Omental fat pad (tissue), 4 donors: ENCODE measurements around the gene SCNN1B. TPM values are rescaled to one million over a fixed set of nuclear protein-coding genes. Genes with fewer than 3 reads are reported as not detected.
"Not testable (repeated sequence)": the region's sequence is repeated elsewhere in the genome, so short reads cannot be mapped to it uniquely, and the experiment has no call there.

ENCODE experiments used
- ATAC-seq: fragments of 150-250 bp; one replicate; pipeline ENCODE4 v1.9.1; 2016; ENCODE audit warnings: mild to moderate bottlenecking, moderate library complexity; ENCODE audit not compliant: low FRiP score
- DNase-seq: peaks from one replicate; pipeline ENCODE4 v3.0.0-alpha.2; 2019; ENCODE audit warnings: low spot score
- total RNA-seq, 4 donors: library from RNA; depleted of rRNA; stranded (reverse); fragments of >200 nt; gene quantifications; one replicate each; pipeline ENCODE4 v1.1.0, GENCODE V29; 2016
- TF ChIP-seq, protein P1 (sequence below), 3 donors: fragments of 450-650 bp; IDR thresholded peaks; one replicate each; pipeline ENCODE4 v1.5.1; 2016 to 2017; ENCODE audit warnings: antibody characterized with exemption in 3 of 3, mild to moderate bottlenecking in 3 of 3, moderate library complexity in 2 of 3

Gene SCNN1B
- total RNA-seq, 4 donors from 2014 or later, result 1.6 to 17.7 (median 3.6) TPM

DNA sequence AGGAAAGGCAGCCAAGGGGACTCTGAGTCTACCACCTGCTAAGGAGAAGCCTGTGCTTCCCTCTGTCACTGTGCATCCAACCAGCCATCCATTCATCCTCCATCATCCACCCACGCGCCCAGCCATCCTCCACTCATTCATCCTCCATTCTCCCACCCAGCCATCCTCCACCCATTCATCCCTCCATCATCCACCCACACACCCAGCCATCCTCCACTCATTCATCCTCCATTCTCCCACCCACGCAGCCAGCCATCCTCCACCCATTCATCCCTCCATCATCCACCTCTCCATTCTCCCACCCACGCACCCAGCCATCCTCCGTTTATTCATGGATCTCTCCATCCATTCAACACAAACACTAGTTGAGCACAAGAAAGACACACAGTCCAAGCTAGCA lies 76.8 kb downstream of the SCNN1B start:
- DNase-seq (no peak), ATAC-seq (no peak)
- TF ChIP-seq, protein P1, sequence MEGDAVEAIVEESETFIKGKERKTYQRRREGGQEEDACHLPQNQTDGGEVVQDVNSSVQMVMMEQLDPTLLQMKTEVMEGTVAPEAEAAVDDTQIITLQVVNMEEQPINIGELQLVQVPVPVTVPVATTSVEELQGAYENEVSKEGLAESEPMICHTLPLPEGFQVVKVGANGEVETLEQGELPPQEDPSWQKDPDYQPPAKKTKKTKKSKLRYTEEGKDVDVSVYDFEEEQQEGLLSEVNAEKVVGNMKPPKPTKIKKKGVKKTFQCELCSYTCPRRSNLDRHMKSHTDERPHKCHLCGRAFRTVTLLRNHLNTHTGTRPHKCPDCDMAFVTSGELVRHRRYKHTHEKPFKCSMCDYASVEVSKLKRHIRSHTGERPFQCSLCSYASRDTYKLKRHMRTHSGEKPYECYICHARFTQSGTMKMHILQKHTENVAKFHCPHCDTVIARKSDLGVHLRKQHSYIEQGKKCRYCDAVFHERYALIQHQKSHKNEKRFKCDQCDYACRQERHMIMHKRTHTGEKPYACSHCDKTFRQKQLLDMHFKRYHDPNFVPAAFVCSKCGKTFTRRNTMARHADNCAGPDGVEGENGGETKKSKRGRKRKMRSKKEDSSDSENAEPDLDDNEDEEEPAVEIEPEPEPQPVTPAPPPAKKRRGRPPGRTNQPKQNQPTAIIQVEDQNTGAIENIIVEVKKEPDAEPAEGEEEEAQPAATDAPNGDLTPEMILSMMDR (IDR thresholded peaks at IDR 0.05), result no peak

DNA sequence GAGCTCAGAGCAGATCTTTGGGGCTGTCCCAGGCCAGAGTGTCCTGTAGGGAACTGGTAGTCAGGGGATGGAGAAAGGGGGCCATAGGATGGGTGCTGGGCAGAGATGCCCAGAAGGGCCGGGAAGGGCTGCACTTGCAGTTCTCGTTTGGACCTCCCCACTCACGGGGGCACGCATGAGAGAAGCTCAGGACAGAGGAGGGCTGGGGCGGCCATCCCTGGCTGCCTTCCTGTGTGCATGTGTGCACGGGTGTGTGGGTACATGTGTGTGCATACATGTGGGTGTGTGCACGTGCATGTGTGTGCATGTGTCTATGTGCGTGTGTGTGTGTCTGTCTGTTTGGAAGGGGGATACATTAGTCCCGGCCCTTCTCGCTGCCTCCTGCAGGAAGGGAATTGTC lies 77.6 kb downstream of the SCNN1B start:
- TF ChIP-seq, protein P1 (IDR thresholded peaks at IDR 0.05), result no peak
- DNase-seq (no peak), ATAC-seq (no peak)

DNA sequence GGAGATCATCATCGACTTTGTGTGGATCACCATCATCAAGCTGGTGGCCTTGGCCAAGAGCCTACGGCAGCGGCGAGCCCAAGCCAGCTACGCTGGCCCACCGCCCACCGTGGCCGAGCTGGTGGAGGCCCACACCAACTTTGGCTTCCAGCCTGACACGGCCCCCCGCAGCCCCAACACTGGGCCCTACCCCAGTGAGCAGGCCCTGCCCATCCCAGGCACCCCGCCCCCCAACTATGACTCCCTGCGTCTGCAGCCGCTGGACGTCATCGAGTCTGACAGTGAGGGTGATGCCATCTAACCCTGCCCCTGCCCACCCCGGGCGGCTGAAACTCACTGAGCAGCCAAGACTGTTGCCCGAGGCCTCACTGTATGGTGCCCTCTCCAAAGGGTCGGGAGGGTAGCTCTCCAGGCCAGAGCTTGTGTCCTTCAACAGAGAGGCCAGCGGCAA lies 78.4 kb downstream of the SCNN1B start:
- no peak for DNase-seq
- TF ChIP-seq, protein P1 (IDR thresholded peaks at IDR 0.05), result no peak
- ATAC-seq, result peak; percentile 43

DNA sequence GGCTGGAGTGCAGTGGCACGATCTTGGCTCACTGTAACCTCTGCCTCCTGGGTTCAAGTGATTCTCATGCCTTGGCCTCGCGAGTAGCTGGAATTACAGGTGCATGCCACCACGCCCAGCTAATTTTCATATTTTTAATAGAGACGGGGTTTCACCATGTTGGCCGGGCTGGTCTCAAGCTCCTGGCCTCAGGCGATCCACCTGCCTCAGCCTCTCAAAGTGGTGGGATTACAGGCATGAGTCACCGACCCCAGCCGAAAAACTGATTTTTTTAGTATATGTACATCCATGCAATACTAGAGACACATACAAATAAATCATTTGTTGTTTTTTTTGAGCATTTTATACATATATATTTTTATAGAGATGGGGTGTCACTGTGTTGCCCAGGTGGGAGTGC lies 79.6 kb downstream of the SCNN1B start:
- DNase-seq, ATAC-seq: not testable (repeated sequence)

DNA sequence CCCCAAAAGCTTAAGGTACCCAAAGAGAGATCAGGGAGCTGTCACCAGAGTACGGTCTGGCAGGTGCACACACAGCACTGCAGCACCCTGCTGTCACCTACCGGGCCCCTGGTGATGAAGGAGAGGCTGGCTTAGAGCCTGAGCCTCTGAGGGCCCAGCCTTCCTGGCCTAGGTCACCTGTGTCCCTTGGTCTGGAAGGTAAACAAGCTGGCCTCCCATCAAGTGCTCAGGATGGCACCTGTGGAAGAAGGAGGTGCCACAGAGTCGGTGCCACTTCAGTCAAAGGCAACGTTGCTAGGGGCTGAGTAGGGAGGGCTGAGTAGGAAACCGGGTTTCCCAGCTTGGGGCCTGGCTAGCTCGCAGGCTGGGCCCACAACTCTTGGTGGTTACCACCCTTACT lies 80.2 kb downstream of the SCNN1B start:
- TF ChIP-seq, protein P1 (IDR thresholded peaks at IDR 0.05), result no peak
- DNase-seq (no peak), ATAC-seq (no peak)

DNA sequence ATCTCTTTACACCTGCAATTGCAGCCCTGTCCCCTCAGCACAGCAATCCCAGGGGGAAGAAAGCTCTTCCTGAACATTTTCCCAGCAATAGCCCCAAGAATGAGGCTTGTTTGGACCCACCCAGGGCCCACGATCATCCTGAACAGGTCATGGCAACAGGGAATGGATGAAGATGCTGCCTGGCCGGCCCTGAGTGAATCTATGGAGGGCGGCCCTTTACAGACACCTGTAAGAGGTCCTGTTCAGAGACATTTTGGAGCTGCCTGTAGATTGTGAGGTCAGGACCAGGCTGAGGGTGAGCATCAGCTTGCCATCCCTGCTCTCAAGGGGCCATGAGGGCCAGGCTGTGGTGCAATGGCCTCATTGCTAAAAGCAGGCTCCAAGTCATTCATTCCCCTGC lies 81.8 kb downstream of the SCNN1B start:
- ATAC-seq (no peak), DNase-seq (no peak)
- TF ChIP-seq, protein P1 (IDR thresholded peaks at IDR 0.05), result no peak

DNA sequence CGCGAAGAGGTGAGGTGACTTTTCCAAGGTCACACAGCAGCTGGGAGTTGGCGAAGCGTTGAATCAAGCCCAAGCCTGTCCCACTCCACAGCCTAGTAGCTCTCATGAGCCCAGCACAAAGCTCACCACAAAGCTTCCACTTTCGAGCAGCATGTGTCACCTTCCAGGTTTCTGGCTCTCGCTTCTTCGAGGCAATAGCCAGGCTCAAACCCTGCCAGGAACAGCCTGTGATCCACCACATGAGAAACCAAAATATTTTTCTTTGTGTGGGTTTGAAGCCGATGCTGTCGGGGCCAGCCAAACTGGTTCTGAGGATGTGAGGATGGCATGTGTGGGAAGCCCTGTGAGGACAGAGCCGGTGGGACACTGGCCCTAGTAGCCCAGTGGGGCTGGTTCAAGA lies 82.8 kb downstream of the SCNN1B start:
- DNase-seq (no peak), ATAC-seq (no peak)
- TF ChIP-seq, protein P1 (IDR thresholded peaks at IDR 0.05), result no peak

DNA sequence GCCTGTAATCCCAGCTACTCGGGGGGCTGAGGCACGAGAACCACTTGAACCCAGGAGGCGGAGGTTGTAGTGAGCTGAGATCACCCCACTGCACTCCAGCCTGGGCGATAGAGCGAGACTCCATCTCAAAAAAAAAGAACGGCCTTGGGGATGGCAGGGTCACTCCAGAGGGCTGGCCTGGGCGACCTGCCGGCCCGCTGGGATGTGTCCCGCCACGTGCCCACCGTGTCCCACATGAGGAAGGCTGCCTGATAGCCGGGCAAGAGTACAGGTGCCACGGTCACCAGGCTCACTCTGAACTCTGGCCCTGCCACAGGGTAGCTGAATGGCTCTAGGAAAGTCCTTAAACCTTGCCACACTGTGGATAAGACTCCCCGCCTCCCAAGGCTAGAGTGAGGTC lies 83.3 kb downstream of the SCNN1B start:
- ATAC-seq (no peak), DNase-seq (no peak)
- TF ChIP-seq, protein P1 (IDR thresholded peaks at IDR 0.05), result no peak
